HepG2 (cell line): ENCODE results near the gene ADPRHL1. TPM values are rescaled to one million over a fixed set of nuclear protein-coding genes. Genes with fewer than 3 reads are reported as not detected.
"Not testable (repeated sequence)": the region's sequence is repeated elsewhere in the genome, so short reads cannot be mapped to it uniquely, and the experiment has no call there.

Source experiments
- ATAC-seq: fragments of 200-7000 bp; cut with Tn5 transposase; 3 replicates; pipeline ENCODE4 v1.9.1; 2020; ENCODE audit warnings: mild to moderate bottlenecking, moderate library complexity
- BruUV-seq: library from RNA; stranded (reverse); fragments of 400-500 nt; replicated peaks from 2 replicates; lab custom pipeline; 2021; lab: Mats Ljungman, UMichigan
- CTCF ChIA-PET: fragments of 300-600 bp; formaldehyde crosslinking; extraction: SDS; loops from one replicate; lab custom pipeline; 2021; ENCODE audit warnings: low total read pairs, inconsistent platforms, low intra/inter-chr PET ratio; lab: Yijun Ruan, JAX
- POLR2A ChIA-PET: fragments of 350-600 bp; sonication (Branson Sonifier 250); formaldehyde crosslinking; loops from one replicate; lab custom pipeline; 2020; ENCODE audit warnings: antibody characterized with exemption, inconsistent platforms; lab: Yijun Ruan, JAX
- DNase-seq: peaks from one replicate; pipeline ENCODE4 v3.0.0-alpha.2; 2015; ENCODE audit warnings: low spot score
- FAIRE-seq: peaks from 3 replicates; lab custom pipeline; 2011; peaks lifted over from hg19 to GRCh38; lab: Jason Lieb, UNC
- H2AFZ ChIP-seq: one replicate; pipeline ENCODE4 v1.6.1; 2011; ENCODE audit warnings: low read length, inconsistent platforms
- H3K27ac ChIP-seq: fragments of 300-600 bp; 3 replicates; pipeline ENCODE4 v1.8.0; 2011; ENCODE audit warnings: mixed run types, mild to moderate bottlenecking, mixed read lengths, low read length, inconsistent platforms; ENCODE audit not compliant: insufficient read depth; ENCODE audit errors: extremely low read length
- H3K27me3 ChIP-seq, 2 experiments: fragments of 200-600 bp in 1 of 2; 2 replicates in 1 of 2; 3 replicates in 1 of 2; pipeline versions ENCODE4 v1.6.0 to v1.8.0; 2011; ENCODE audit warnings: low read length in 2 of 2, mild to moderate bottlenecking in 2 of 2, moderate library complexity in 2 of 2, inconsistent platforms in 1 of 2; ENCODE audit not compliant: insufficient read depth in 2 of 2, control insufficient read depth in 1 of 2
- H3K36me3 ChIP-seq, 2 experiments: fragments of 200-600 bp in 1 of 2; replicated peaks in 1 of 2; 2 replicates in 1 of 2; 3 replicates in 1 of 2; pipeline versions ENCODE4 v1.5.1 to v1.8.0; 2011; ENCODE audit warnings: low read length in 2 of 2, inconsistent platforms in 1 of 2; ENCODE audit not compliant: insufficient read depth in 2 of 2, control insufficient read depth in 1 of 2
- H3K4me1 ChIP-seq: 2 replicates; pipeline ENCODE4 v1.5.1; 2012; ENCODE audit warnings: low read length, inconsistent platforms; ENCODE audit not compliant: insufficient read depth
- H3K4me2 ChIP-seq: 2 replicates; pipeline ENCODE4 v1.6.0; 2011; ENCODE audit warnings: low read depth, low read length, inconsistent platforms
- H3K4me3 ChIP-seq, 3 experiments: fragments of 200-600 bp in 1 of 3; sonication (generic), shearing (Covaris generic) in 1 of 3; replicated peaks in 1 of 3; 2 replicates each; pipeline ENCODE4 v1.5.1; 2011 to 2016; ENCODE audit warnings: low read length in 3 of 3, inconsistent platforms in 2 of 3, low read depth in 2 of 3, mild to moderate bottlenecking in 2 of 3, control low read depth in 1 of 3, mixed read lengths in 1 of 3; ENCODE audit not compliant: insufficient read depth in 1 of 3
- H3K79me2 ChIP-seq: one replicate; pipeline ENCODE4 v1.6.1; 2011; ENCODE audit warnings: low read length, inconsistent platforms; ENCODE audit not compliant: insufficient read depth
- H3K9ac ChIP-seq: 2 replicates; pipeline ENCODE4 v1.6.0; 2011; ENCODE audit warnings: mild to moderate bottlenecking, low read depth, low read length, inconsistent platforms; ENCODE audit not compliant: insufficient read depth
- H3K9me3 ChIP-seq: 2 replicates; pipeline ENCODE4 v1.5.1; 2012; ENCODE audit warnings: mild to moderate bottlenecking, low read length
- H4K20me1 ChIP-seq: 2 replicates; pipeline ENCODE4 v1.6.0; 2011; ENCODE audit warnings: inconsistent platforms, mild to moderate bottlenecking, low read length, moderate library complexity; ENCODE audit not compliant: insufficient read depth
- HMGXB4 ChIP-seq, 2 experiments: sonication (generic) in 1 of 2; formaldehyde crosslinking in 1 of 2; IDR thresholded peaks; 2 replicates each; pipeline versions ENCODE4 v1.4.0 to v1.6.1; 2018 to 2020; ENCODE audit warnings: missing genetic modification reagents in 2 of 2, borderline replicate concordance in 1 of 2, low read depth in 1 of 2, mild to moderate bottlenecking in 1 of 2, missing biosample characterization in 1 of 2
- MEIS2 ChIP-seq: sonication (generic); formaldehyde crosslinking; IDR thresholded peaks from 2 replicates; pipeline ENCODE4 v1.9.0; 2021; ENCODE audit warnings: mild to moderate bottlenecking, missing genetic modification reagents
- NFYB ChIP-seq: sonication (generic); formaldehyde crosslinking; IDR thresholded peaks from 2 replicates; pipeline ENCODE4 v1.4.0; 2020; ENCODE audit warnings: missing genetic modification reagents
- PHF20 ChIP-seq: sonication (generic); formaldehyde crosslinking; IDR thresholded peaks from 2 replicates; pipeline ENCODE4 v1.5.0; 2020; ENCODE audit warnings: mild to moderate bottlenecking, missing genetic modification reagents
- POLR2A ChIP-seq, 2 experiments: IDR thresholded peaks; 2 replicates each; pipeline ENCODE4 v1.6.1; 2011; ENCODE audit warnings: low read depth in 2 of 2, low read length in 2 of 2, mild to moderate bottlenecking in 1 of 2, moderate library complexity in 1 of 2; ENCODE audit not compliant: insufficient read depth in 1 of 2
- RAD51 ChIP-seq: fragments of 450-650 bp; IDR thresholded peaks from 2 replicates; pipeline ENCODE4 v1.6.1; 2016; ENCODE audit warnings: borderline replicate concordance
- SAP130 ChIP-seq: IDR thresholded peaks from 2 replicates; pipeline ENCODE4 v1.6.1; 2016; ENCODE audit warnings: low read depth
- WGBS: methylation state at CpG from one replicate; pipeline ENCODE4 v1.1.6; 2017; ENCODE audit warnings: low lambda C conversion rate; 5-methylcytosine and 5-hydroxymethylcytosine counted together
- in situ Hi-C: cut with HindIII; loops from 2 replicates; pipeline ENCODE4 v1.10.0; 2017; ENCODE audit warnings: low pct_unique_long_range_greater_than_20kb; ENCODE audit not compliant: extremely low pct_ligation_motif_present
- intact Hi-C: fragments of 100-400 bp; cut with micrococcal nuclease; formaldehyde crosslinking; loops from one replicate; pipeline ENCODE4 v1.10.0; 2022; ENCODE audit not compliant: unreplicated experiment
- polyA plus RNA-seq, 8 experiments: library from polyadenylated mRNA; depleted of rRNA in 3 of 8; stranded (reverse) in 7 of 8; unstranded in 1 of 8; fragments of >200 nt; fragmentation: Illumina TruSeq in 4 of 8; extraction: Trizol in 4 of 8; gene quantifications; 2 replicates each; pipeline versions ENCODE4 v1.2.1 to v1.2.3, GENCODE V29; 2011 to 2016; ENCODE audit warnings: low read depth in 4 of 8, missing spikeins in 1 of 8, mixed read lengths in 1 of 8; ENCODE audit not compliant: insufficient read depth in 1 of 8
- total RNA-seq, 5 experiments: library from RNA; depleted of rRNA; stranded (reverse); fragments of >200 nt; fragmentation: Illumina TruSeq; extraction: Trizol; gene quantifications; 2 replicates each; pipeline ENCODE4 v1.2.3, GENCODE V29; 2016; ENCODE audit warnings: low read depth in 1 of 5
- TF ChIP-seq, protein P1 (sequence below): IDR thresholded peaks from 2 replicates; pipeline ENCODE4 v1.6.1; 2016; ENCODE audit warnings: missing genetic modification reagents, missing compliant biosample characterization
- TF ChIP-seq, protein P2 (sequence below), 2 experiments: sonication (generic) in 1 of 2; formaldehyde crosslinking in 1 of 2; IDR thresholded peaks; 2 replicates each; pipeline versions ENCODE4 v1.5.1 to v1.6.1; 2011 to 2020; ENCODE audit warnings: borderline replicate concordance in 1 of 2, low read depth in 1 of 2, low read length in 1 of 2, mild to moderate bottlenecking in 1 of 2, missing genetic modification reagents in 1 of 2, moderate library complexity in 1 of 2

ADPRHL1 gene
- total and polyA plus RNA-seq, 2 of the 13 experiments (the other 11 are each of a cell fraction or from before 2014, with no cell fraction given), result 0.34 to 0.40 TPM

DNA sequence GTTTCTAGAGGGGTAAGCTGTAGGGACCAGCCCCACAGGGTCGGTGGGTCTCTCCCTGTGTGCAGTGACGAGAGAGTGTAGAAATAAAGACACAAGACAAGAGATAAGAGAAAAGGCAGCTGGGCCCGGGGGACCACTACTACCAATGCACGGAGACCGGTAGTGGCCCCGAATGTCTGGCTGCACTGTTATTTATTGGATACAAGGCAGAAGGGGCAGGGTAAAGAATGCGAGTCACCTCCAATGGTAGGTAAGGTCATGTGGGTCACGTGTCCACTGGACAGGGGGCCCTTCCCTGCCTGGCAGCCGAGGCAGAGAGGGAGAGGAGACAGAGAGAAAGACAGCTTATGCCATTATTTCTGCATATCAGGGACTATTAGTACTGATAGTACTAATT, 2.9 kb downstream of the ADPRHL1 start:
- H2AFZ ChIP-seq, ATAC-seq, BruUV-seq, H3K79me2 ChIP-seq, H3K36me3 ChIP-seq, H3K27me3 ChIP-seq, H3K9me3 ChIP-seq, intact Hi-C loops, FAIRE-seq, H4K20me1 ChIP-seq: not testable (repeated sequence)
- TF ChIP-seq PHF20, result 0 out of 2 replicates have a peak, but pooled peaks have one; percentile 19
- peak; percentile 64 for TF ChIP-seq RAD51
- peak; percentile 13; the same call in 1 of the 2 replicates for TF ChIP-seq NFYB
- TF ChIP-seq, protein P1, sequence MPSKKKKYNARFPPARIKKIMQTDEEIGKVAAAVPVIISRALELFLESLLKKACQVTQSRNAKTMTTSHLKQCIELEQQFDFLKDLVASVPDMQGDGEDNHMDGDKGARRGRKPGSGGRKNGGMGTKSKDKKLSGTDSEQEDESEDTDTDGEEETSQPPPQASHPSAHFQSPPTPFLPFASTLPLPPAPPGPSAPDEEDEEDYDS (CRISPR knock-in tag), result peak; percentile 86
- 0 out of 2 replicates have a peak, but pooled peaks have one; percentile 5 for TF ChIP-seq MEIS2 (CRISPR knock-in tag)
- TF ChIP-seq SAP130 (CRISPR knock-in tag), result peak; percentile 17; the same call in 1 of the 2 replicates
- TF ChIP-seq POLR2A (IDR thresholded peaks at IDR 0.05; ENCODE audit: insufficient read depth in 1 of 2, low read depth in 2 of 2, low read length in 2 of 2), result 0 out of 4 replicates have a peak, but pooled peaks have one; percentile 16 to 24
- TF ChIP-seq, protein P2, sequence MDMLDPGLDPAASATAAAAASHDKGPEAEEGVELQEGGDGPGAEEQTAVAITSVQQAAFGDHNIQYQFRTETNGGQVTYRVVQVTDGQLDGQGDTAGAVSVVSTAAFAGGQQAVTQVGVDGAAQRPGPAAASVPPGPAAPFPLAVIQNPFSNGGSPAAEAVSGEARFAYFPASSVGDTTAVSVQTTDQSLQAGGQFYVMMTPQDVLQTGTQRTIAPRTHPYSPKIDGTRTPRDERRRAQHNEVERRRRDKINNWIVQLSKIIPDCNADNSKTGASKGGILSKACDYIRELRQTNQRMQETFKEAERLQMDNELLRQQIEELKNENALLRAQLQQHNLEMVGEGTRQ (IDR thresholded peaks at IDR 0.05; ENCODE audit: low read depth, low read length), result peak; percentile 39
- TF ChIP-seq, protein P2 (CRISPR knock-in tag; IDR thresholded peaks at IDR 0.05; ENCODE audit: borderline replicate concordance), result peak; percentile 73; the same call in 1 of the 2 replicates
- 0 out of 4 replicates have a peak, but pooled peaks of 1 of the 2 experiments have one; percentile 6 for TF ChIP-seq HMGXB4 (CRISPR knock-in tag; IDR thresholded peaks at IDR 0.05; ENCODE audit: borderline replicate concordance in 1 of 2, low read depth in 1 of 2)
- DNase-seq, result peak; percentile 29
- H3K4me1 ChIP-seq, result peaks cover 35% of the 10 kb centered on the region
- H3K9ac ChIP-seq, result peak overlapping the region; percentile 70; the same call in 1 of the 2 replicates
- ChIA-PET POLR2A (interaction anchor here (0.9 to 1.5 kb wide), 3 partner anchors 13 to 57 kb away, joined by 3 to 4 read pairs (median 3); no protein-coding TSS in a partner anchor), CTCF (interaction anchor here (1.1 kb wide), 1 partner anchor 46 kb away, joined by 3 read pairs; no protein-coding TSS in a partner anchor)
- peak overlapping the region; percentile 91 for H3K4me2 ChIP-seq
- in situ Hi-C loops, result loop anchor here (5.0 kb wide), 1 partner anchor 43 kb away; no protein-coding TSS in a partner anchor
- H3K27ac ChIP-seq, result peak overlapping the region; percentile 91
- peak overlapping the region; percentile 53 to 77 (median 75); a peak in 5 of 6 replicates for H3K4me3 ChIP-seq
- 54% methylated on average over 9 of the region's 9 CpGs for WGBS
